ENCODE data around the gene SCN5A.

DNA sequence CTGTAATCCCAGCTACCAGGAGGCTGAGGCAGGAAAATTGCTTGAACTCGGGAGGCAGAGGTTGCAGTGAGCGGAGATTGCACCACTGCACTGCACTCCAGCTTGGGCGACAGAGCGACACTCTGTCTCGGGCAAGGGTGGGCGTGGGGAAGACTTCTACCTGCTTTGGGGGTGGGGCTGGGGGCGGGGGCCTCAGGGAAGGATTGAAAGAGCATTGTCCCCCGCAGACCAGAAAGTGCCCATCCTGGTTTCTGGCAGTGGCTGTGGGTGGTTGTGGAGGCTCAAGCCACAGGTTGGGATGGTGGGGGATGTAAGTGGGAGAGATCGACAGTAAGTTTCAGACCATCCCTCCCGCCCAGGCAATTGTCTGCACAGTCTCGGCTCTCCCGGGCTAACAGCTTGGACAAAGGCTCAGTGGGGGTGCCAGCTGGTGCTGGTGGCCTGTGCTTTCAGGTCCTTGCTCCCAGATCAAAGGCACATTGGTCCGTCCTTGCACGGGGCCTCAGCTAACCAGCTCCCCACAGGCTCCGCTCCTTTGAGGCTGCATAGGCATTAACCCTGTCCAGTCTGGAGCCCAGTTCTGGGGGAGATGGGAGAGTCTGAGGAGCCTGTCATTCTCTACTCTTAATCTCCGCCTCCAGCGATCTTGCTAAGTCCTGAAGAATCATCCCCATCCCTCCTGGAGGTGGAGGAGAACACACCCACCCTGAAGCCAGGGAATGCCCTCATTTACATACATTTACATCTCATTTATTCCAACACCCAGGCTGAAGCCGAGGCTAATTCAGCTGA is 8.6 kb downstream of the SCN5A start:
- no peak for TF ChIP-seq RAD21 (IDR thresholded peaks at IDR 0.05; ENCODE audit: low read depth)
- TF ChIP-seq, protein P1, sequence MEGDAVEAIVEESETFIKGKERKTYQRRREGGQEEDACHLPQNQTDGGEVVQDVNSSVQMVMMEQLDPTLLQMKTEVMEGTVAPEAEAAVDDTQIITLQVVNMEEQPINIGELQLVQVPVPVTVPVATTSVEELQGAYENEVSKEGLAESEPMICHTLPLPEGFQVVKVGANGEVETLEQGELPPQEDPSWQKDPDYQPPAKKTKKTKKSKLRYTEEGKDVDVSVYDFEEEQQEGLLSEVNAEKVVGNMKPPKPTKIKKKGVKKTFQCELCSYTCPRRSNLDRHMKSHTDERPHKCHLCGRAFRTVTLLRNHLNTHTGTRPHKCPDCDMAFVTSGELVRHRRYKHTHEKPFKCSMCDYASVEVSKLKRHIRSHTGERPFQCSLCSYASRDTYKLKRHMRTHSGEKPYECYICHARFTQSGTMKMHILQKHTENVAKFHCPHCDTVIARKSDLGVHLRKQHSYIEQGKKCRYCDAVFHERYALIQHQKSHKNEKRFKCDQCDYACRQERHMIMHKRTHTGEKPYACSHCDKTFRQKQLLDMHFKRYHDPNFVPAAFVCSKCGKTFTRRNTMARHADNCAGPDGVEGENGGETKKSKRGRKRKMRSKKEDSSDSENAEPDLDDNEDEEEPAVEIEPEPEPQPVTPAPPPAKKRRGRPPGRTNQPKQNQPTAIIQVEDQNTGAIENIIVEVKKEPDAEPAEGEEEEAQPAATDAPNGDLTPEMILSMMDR (IDR thresholded peaks at IDR 0.05 in 2 of 3, conservative IDR thresholded peaks at IDR 0.05 in 1 of 3; ENCODE audit: borderline replicate concordance in 1 of 3, insufficient read depth in 1 of 3, low read depth in 2 of 3, low read length in 2 of 3): no peak
- TF ChIP-seq POLR2AphosphoS5 (IDR thresholded peaks at IDR 0.05; ENCODE audit: low read depth, low read length): no peak
